GM12878 (cell line): ENCODE results near the gene OLFM2. TPM values are rescaled to one million over a fixed set of nuclear protein-coding genes. Genes with fewer than 3 reads are reported as not detected.

Experiments
- ATAC-seq: fragments of 200-7000 bp; cut with Tn5 transposase; 3 replicates; pipeline ENCODE4 v1.9.1; 2020; ENCODE audit warnings: mild to moderate bottlenecking, moderate library complexity
- BruUV-seq: library from RNA; stranded (reverse); fragments of 400-500 nt; replicated peaks from 2 replicates; lab custom pipeline; 2021; lab: Mats Ljungman, UMichigan
- CTCF ChIA-PET: fragments of 300-600 bp; sonication (Branson Sonifier 250); formaldehyde crosslinking; extraction: SDS; loops from one replicate; lab custom pipeline; 2021; ENCODE audit warnings: inconsistent platforms; lab: Yijun Ruan, JAX
- POLR2A ChIA-PET: fragments of 350-600 bp; formaldehyde crosslinking; extraction: SDS; loops from one replicate; lab custom pipeline; 2021; ENCODE audit warnings: inconsistent platforms; lab: Charles Lee
- RAD21 ChIA-PET: fragments of 300-600 bp; sonication (Branson Sonifier 250); formaldehyde crosslinking; loops from one replicate; lab custom pipeline; 2023; ENCODE audit warnings: antibody characterized with exemption; ENCODE audit not compliant: unreplicated experiment; lab: Charles Lee
- SMC1A ChIA-PET: fragments of 300-600 bp; sonication (Branson Sonifier 250); formaldehyde crosslinking; loops from one replicate; lab custom pipeline; 2023; ENCODE audit not compliant: unreplicated experiment, uncharacterized antibody; lab: Charles Lee
- DNase-seq: peaks from one replicate; pipeline ENCODE4 v3.0.0-alpha.2; 2011; ENCODE audit warnings: low read depth, low spot score
- FAIRE-seq: peaks from 3 replicates; lab custom pipeline; 2011; peaks lifted over from hg19 to GRCh38; lab: Jason Lieb, UNC
- H2AFZ ChIP-seq: 2 replicates; pipeline ENCODE4 v1.6.0; 2011; ENCODE audit warnings: low read depth, low read length, control low read depth; ENCODE audit not compliant: control insufficient read depth
- H3K27ac ChIP-seq: 2 replicates; pipeline ENCODE4 v1.5.1; 2011; ENCODE audit warnings: control low read depth; ENCODE audit not compliant: control insufficient read depth, insufficient read depth
- H3K27me3 ChIP-seq, 2 experiments: replicated peaks in 1 of 2; 2 replicates each; pipeline versions ENCODE4 v1.6.0 to v1.6.1; 2011; ENCODE audit warnings: low read length in 1 of 2; ENCODE audit not compliant: control insufficient read depth in 2 of 2, insufficient read depth in 2 of 2
- H3K36me3 ChIP-seq, 2 experiments: 2 replicates each; pipeline ENCODE4 v1.5.1; 2011; ENCODE audit warnings: low read length in 1 of 2; ENCODE audit not compliant: control insufficient read depth in 2 of 2, insufficient read depth in 2 of 2
- H3K4me1 ChIP-seq: 2 replicates; pipeline ENCODE4 v1.6.1; 2011; ENCODE audit warnings: mild to moderate bottlenecking, low read length, moderate library complexity, mixed read lengths; ENCODE audit not compliant: control insufficient read depth, insufficient read depth
- H3K4me2 ChIP-seq: 2 replicates; pipeline ENCODE4 v1.6.0; 2011; ENCODE audit warnings: control low read depth; ENCODE audit not compliant: control insufficient read depth, insufficient read depth
- H3K4me3 ChIP-seq: fragments of 200-600 bp; sonication (generic); 2 replicates; pipeline ENCODE4 v1.5.1; 2016
- H3K79me2 ChIP-seq: 2 replicates; pipeline ENCODE4 v1.6.0; 2011; ENCODE audit warnings: low read length; ENCODE audit not compliant: control insufficient read depth, insufficient read depth
- H3K9ac ChIP-seq: 2 replicates; pipeline ENCODE4 v1.8.0; 2011; ENCODE audit warnings: low read length, control low read depth, mixed read lengths; ENCODE audit not compliant: control insufficient read depth, insufficient read depth
- H3K9me3 ChIP-seq: replicated peaks from 3 replicates; pipeline ENCODE4 v1.5.1; 2011; ENCODE audit warnings: mild to moderate bottlenecking, low read length; ENCODE audit not compliant: control insufficient read depth, insufficient read depth
- H4K20me1 ChIP-seq: 2 replicates; pipeline ENCODE4 v1.6.0; 2011; ENCODE audit not compliant: control insufficient read depth, insufficient read depth
- ATF2 ChIP-seq: IDR thresholded peaks from 2 replicates; pipeline ENCODE4 v1.6.1; 2012; ENCODE audit warnings: low read length, inconsistent platforms
- CBX3 ChIP-seq: fragments of 200-600 bp; sonication (generic); IDR thresholded peaks from 2 replicates; pipeline ENCODE4 v1.6.1; 2016; ENCODE audit warnings: low read depth, borderline replicate concordance
- CREM ChIP-seq: IDR thresholded peaks from 2 replicates; pipeline ENCODE4 v1.6.1; 2014; ENCODE audit warnings: antibody characterized with exemption, low read depth
- EED ChIP-seq: sonication (generic); IDR thresholded peaks from 2 replicates; pipeline ENCODE4 v1.6.1; 2016; ENCODE audit warnings: antibody characterized with exemption, low read depth
- FOXK2 ChIP-seq: fragments of 450-650 bp; IDR thresholded peaks from 2 replicates; pipeline ENCODE4 v1.6.1; 2017; ENCODE audit warnings: mild to moderate bottlenecking, moderate library complexity
- HCFC1 ChIP-seq: fragments of 150-350 bp; IDR thresholded peaks from 2 replicates; pipeline ENCODE4 v1.6.1; 2014; ENCODE audit warnings: low read length
- MEF2B ChIP-seq: fragments of 450-650 bp; IDR thresholded peaks from 2 replicates; pipeline ENCODE4 v1.6.1; 2018; ENCODE audit warnings: mild to moderate bottlenecking, moderate library complexity; ENCODE audit not compliant: partially characterized antibody, poor library complexity, severe bottlenecking
- MLLT1 ChIP-seq: fragments of 450-650 bp; IDR thresholded peaks from 2 replicates; pipeline ENCODE4 v1.6.1; 2016; ENCODE audit warnings: mild to moderate bottlenecking
- POLR2A ChIP-seq: IDR thresholded peaks from 2 replicates; pipeline ENCODE4 v1.6.1; 2011; ENCODE audit warnings: low read depth, mild to moderate bottlenecking, low read length
- POU2F2 ChIP-seq: IDR thresholded peaks from 3 replicates; pipeline ENCODE4 v1.6.1; 2011; ENCODE audit warnings: low read depth, mild to moderate bottlenecking, low read length, borderline replicate concordance
- TCF7 ChIP-seq: IDR thresholded peaks from 2 replicates; pipeline ENCODE4 v1.6.1; 2014; ENCODE audit warnings: antibody characterized with exemption, borderline replicate concordance
- ZBTB40 ChIP-seq: fragments of 450-650 bp; IDR thresholded peaks from 2 replicates; pipeline ENCODE4 v1.6.1; 2016; ENCODE audit warnings: mild to moderate bottlenecking, moderate library complexity, borderline replicate concordance
- WGBS: methylation state at CpG from one replicate; pipeline ENCODE4 v1.1.6; 2016; ENCODE audit warnings: low lambda C conversion rate; ENCODE audit not compliant: insufficient replicate concordance, insufficient coverage; ENCODE audit errors: missing lambda C conversion rate; 5-methylcytosine and 5-hydroxymethylcytosine counted together
- in situ Hi-C: fragments of 300-500 bp; cut with MboI; formaldehyde crosslinking; loops from 9 replicates; pipeline ENCODE4 v1.14.3; 2018; ENCODE audit warnings: mixed read lengths
- intact Hi-C: fragments of 100-400 bp; cut with micrococcal nuclease; formaldehyde crosslinking; loops from one replicate; pipeline ENCODE4 v1.14.2; 2022; ENCODE audit not compliant: unreplicated experiment
- polyA plus RNA-seq, 11 experiments: library from polyadenylated mRNA; depleted of rRNA in 4 of 11; unstranded in 6 of 11; stranded (reverse) in 5 of 11; fragments of >200 nt; fragmentation: Nextera tagmentation in 4 of 11; fragmentation: Illumina TruSeq in 1 of 11; extraction: Ambion mirVana in 4 of 11; extraction: Trizol in 1 of 11; gene quantifications; 1 replicate in 1 of 11; 2 replicates in 10 of 11; pipeline versions ENCODE4 v1.2.1 to v1.2.3, GENCODE V29; 2011 to 2016; ENCODE audit warnings: inconsistent platforms in 2 of 11, missing spikeins in 2 of 11, low read depth in 1 of 11
- total RNA-seq, 4 experiments: library from RNA; depleted of rRNA in 3 of 4; stranded (reverse); fragments of >200 nt in 3 of 4; fragmentation: Illumina TruSeq in 1 of 4; extraction: Trizol in 1 of 4; gene quantifications; 2 replicates each; pipeline versions ENCODE4 v1.2.1 to v1.2.3, GENCODE V29; 2013 to 2021
- TF ChIP-seq, protein P1 (sequence below): IDR thresholded peaks from 2 replicates; pipeline ENCODE4 v1.6.1; 2011; ENCODE audit warnings: borderline replicate concordance, low read depth, mild to moderate bottlenecking, moderate library complexity, mixed read lengths, low read length; ENCODE audit not compliant: insufficient read depth; ENCODE audit errors: extremely low read length

OLFM2 gene
- total and polyA plus RNA-seq, 10 of the 15 experiments (the other 5 are each of a cell fraction or from before 2014, with no cell fraction given) = 0.07 to 3.5 (median 0.27) TPM; not detected in 5

DNA sequence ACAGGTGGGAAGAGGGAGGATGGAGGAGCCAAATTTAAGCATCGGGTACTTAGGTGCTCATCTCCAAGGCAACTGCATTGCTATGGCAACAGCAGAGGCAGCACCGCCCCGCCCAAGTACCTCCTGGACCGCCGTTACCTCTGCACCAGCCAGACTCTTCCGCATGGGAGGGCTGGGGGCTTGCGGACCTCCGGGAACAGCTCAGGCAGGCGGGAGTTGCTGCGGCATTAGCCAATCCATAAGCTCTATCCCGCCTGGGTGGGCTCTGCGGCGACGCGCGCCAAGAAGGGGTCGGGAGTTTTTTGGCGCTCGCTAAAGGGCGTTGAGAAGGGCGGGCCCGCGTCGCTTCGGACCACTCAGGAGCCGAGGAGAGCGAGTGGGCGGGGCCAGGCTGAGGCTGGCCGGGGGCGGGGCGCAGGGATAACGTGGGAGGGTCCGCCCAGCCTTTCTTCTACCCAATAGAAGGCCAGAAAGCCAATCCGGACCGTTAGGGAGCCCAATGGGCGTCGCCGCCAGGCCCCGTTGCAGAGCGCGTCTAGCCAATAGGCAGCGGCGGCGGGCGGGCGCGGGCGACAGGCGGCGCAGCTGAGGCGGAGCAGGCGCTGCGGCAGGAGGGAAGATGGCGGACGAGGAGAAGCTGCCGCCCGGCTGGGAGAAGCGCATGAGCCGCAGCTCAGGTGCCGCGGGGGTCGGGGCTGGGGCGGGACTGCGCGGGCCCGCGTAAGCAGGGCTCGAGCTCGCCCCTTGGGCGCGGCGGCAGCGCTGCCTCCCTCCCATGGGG is 101.4 kb downstream of the OLFM2 start, which contains the start of gene PIN1:
Gene PIN1, plus strand, starts transcription at position 593 of the 781 bp plus-strand sequence. Its CDS starts 27 bp downstream, at position 620.
- CTCF ChIA-PET = interaction anchor here (0.7 to 0.9 kb wide), 3 partner anchors 9 to 415 kb away, joined by 3 read pairs; no protein-coding TSS in a partner anchor
- in situ Hi-C loops (no loop called here), intact Hi-C loops (no loop called here)
- ATAC-seq (peak; percentile 99), FAIRE-seq (peak; percentile 96), DNase-seq (peak; percentile 91)
- Histone ChIP-seq H3K4me2 (peak within 1 kb of the TSS; percentile 85), H3K27ac (peak within 1 kb of the TSS; percentile 60), H3K27me3 (no peaks in the 10 kb centered on the region), H3K36me3 (peaks cover 0 to 10% of the 10 kb centered on the region in 2 experiments), H4K20me1 (no peaks in the 10 kb centered on the region), H3K79me2 (peaks cover 17% of the 10 kb centered on the region), H3K9ac (peak within 1 kb of the TSS; percentile 70), H2AFZ (peak within 1 kb of the TSS; percentile 92), H3K4me3 (peak within 1 kb of the TSS; percentile 97), H3K4me1 (peaks cover 7% of the 10 kb centered on the region), H3K9me3 (no peaks in the 10 kb centered on the region)
- SMC1A ChIA-PET = no interaction called here
- WGBS = 1% methylated on average over 49 of the region's 73 CpGs
- POLR2A ChIA-PET = interaction anchor here (1.1 kb wide), 1 partner anchor 74 kb away, joined by 3 read pairs; no protein-coding TSS in a partner anchor
- RAD21 ChIA-PET = no interaction called here
- no TSS peak for BruUV-seq
- TF ChIP-seq POLR2A (peak; percentile 87), ZBTB40 (peak; percentile 86), ATF2 (no peak), CBX3 (no peak), HCFC1 (0 out of 2 replicates have a peak, but pooled peaks have one; percentile 20), MLLT1 (peak; percentile 47; the same call in 1 of the 2 replicates), EED (no peak), TCF7 (no peak), CREM (peak; percentile 80), POU2F2 (0 out of 3 replicates have a peak, but pooled peaks have one; percentile 14), FOXK2 (no peak), MEF2B (peak; percentile 85)
- TF ChIP-seq, protein P1, sequence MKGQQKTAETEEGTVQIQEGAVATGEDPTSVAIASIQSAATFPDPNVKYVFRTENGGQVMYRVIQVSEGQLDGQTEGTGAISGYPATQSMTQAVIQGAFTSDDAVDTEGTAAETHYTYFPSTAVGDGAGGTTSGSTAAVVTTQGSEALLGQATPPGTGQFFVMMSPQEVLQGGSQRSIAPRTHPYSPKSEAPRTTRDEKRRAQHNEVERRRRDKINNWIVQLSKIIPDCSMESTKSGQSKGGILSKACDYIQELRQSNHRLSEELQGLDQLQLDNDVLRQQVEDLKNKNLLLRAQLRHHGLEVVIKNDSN = no peak
